ENCODE measurements around the gene CDH7. TPM values are rescaled to one million over a fixed set of nuclear protein-coding genes. Genes with fewer than 3 reads are reported as not detected.

CDH7 gene, protein sequence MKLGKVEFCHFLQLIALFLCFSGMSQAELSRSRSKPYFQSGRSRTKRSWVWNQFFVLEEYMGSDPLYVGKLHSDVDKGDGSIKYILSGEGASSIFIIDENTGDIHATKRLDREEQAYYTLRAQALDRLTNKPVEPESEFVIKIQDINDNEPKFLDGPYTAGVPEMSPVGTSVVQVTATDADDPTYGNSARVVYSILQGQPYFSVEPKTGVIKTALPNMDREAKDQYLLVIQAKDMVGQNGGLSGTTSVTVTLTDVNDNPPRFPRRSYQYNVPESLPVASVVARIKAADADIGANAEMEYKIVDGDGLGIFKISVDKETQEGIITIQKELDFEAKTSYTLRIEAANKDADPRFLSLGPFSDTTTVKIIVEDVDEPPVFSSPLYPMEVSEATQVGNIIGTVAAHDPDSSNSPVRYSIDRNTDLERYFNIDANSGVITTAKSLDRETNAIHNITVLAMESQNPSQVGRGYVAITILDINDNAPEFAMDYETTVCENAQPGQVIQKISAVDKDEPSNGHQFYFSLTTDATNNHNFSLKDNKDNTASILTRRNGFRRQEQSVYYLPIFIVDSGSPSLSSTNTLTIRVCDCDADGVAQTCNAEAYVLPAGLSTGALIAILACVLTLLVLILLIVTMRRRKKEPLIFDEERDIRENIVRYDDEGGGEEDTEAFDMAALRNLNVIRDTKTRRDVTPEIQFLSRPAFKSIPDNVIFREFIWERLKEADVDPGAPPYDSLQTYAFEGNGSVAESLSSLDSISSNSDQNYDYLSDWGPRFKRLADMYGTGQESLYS
- 40.7 TPM for total RNA-seq

DNA sequence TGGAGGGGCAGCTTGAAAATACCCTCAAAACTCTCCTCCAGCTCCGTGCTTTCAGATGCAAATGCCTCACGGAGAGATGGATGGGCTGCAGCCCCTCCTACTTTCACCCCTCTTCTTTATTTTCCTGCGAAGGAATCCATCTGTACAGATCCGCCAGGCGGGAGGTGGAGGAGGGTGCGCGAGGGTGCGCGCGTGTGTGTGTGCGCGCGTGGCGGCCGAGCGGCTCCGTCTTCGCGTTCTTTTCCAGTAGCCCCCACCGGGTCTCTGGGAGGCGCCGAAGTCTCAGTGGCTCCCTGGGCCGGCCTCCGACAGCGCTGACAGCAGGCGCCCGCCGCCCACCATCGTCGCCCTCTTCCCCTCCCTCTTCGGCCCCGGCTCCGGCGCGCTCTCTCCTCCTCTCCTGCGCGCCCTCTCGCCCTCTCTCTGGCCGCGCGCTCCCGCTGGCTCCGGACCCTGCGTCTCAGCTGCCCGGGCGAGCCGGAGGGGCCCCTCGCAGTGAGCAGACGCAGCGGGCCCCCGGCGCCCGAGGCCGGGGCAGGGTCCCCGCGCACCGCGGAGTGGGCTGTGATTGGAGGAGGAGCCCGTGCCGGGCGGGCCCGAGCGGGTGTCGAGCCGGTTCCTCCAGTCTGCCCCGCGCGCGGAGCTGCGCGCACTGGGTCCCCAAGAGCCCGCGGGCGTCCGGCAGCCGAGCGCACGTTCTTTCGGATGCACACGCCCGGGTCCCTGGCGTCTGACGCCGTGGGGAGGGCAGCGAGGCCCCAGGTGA, at the start of gene CDH7:
Gene CDH7 (plus strand): TSS at position 624 of the 766 bp plus-strand sequence. CDS start 11,831 bp downstream, outside the sequence.

All from camera-type eye (tissue), 1 donor.